NCI-H146 (cell line): Measurements from ENCODE around the gene P3H3.
A peak's percentile ranks its signal among the peaks of the same experiment; 100 is the strongest.

Experiments
- DNase-seq: peaks from one replicate; lab custom pipeline; 2025; lab: John Stamatoyannopoulos, UW

The P3H3 gene

GRCh38 chr12:6807170-6807569, 21.0 kb upstream of the P3H3 start:
- DNase-seq, result no peak

GRCh38 chr12:6809056-6809455, 19.2 kb upstream of the P3H3 start:
- DNase-seq, result no peak

- DNase-seq, result no peak
Observed at GRCh38 chr12:6810758-6811157, 17.4 kb upstream of the P3H3 start.

GRCh38 chr12:6813363-6813762, 14.8 kb upstream of the P3H3 start:
- DNase-seq, result no peak

- DNase-seq, result no peak
Observed at GRCh38 chr12:6816598-6816997, 11.6 kb upstream of the P3H3 start.

GRCh38 chr12:6817098-6817497, 11.1 kb upstream of the P3H3 start:
- no peak for DNase-seq

- no peak for DNase-seq
Observed at GRCh38 chr12:6817662-6818157, 10.5 kb upstream of the P3H3 start.

- DNase-seq, result no peak
Observed at GRCh38 chr12:6818222-6818621, 10.0 kb upstream of the P3H3 start.

GRCh38 chr12:6818645-6819044, 9.6 kb upstream of the P3H3 start:
- DNase-seq, result no peak

GRCh38 chr12:6819106-6820030, 8.8 kb upstream of the P3H3 start:
- DNase-seq, result no peak

- DNase-seq, result no peak
Observed at GRCh38 chr12:6820166-6820565, 8.0 kb upstream of the P3H3 start.

- peak; percentile 87 for DNase-seq
Observed at GRCh38 chr12:6821591-6822425, 6.4 kb upstream of the P3H3 start, which contains the start of gene GPR162. Gene GPR162 (plus strand): TSS chr12:6821821. CDS start chr12:6823899, 2,078 bp downstream.

- DNase-seq, result no peak
Observed at GRCh38 chr12:6822426-6823135, 5.6 kb upstream of the P3H3 start.

GRCh38 chr12:6823182-6824084, 4.8 kb upstream of the P3H3 start:
- no peak for DNase-seq

- DNase-seq, result no peak
Observed at GRCh38 chr12:6824085-6824775, 4.0 kb upstream of the P3H3 start.

GRCh38 chr12:6824901-6825381, 3.3 kb upstream of the P3H3 start:
- DNase-seq, result peak; percentile 69

- DNase-seq, result peak; percentile 96
Observed at GRCh38 chr12:6825398-6826124, 2.6 kb upstream of the P3H3 start.

GRCh38 chr12:6826125-6826733, 2.0 kb upstream of the P3H3 start:
- no peak for DNase-seq
